NCI-H2196 (cell line): ENCODE measurements around the gene IQCE.
"Not testable (repeated sequence)": the region's sequence is repeated elsewhere in the genome, so short reads cannot be mapped to it uniquely, and the experiment has no call there.

ENCODE experiments used
- DNase-seq: peaks from one replicate; lab custom pipeline; 2025; ENCODE audit not compliant: unreplicated experiment; lab: John Stamatoyannopoulos, UW

The IQCE gene

GRCh38 chr7:2532199-2532772 lies 26.5 kb upstream of the IQCE start:
- DNase-seq = not testable (repeated sequence)

GRCh38 chr7:2532816-2533215 lies 26.0 kb upstream of the IQCE start:
- DNase-seq = not testable (repeated sequence)

- DNase-seq = not testable (repeated sequence)
These were observed 25.2 kb upstream of the IQCE start for GRCh38 chr7:2533566-2533965.

- not testable (repeated sequence) for DNase-seq
These were observed 24.6 kb upstream of the IQCE start for GRCh38 chr7:2534214-2534613.

GRCh38 chr7:2535872-2536627 lies 22.7 kb upstream of the IQCE start:
- DNase-seq = not testable (repeated sequence)

GRCh38 chr7:2537981-2538851 lies 20.6 kb upstream of the IQCE start:
- no peak for DNase-seq

GRCh38 chr7:2539031-2539911 lies 19.5 kb upstream of the IQCE start:
- no peak for DNase-seq

- no peak for DNase-seq
These were observed 18.6 kb upstream of the IQCE start for GRCh38 chr7:2540133-2540532.

GRCh38 chr7:2540641-2541051 lies 18.1 kb upstream of the IQCE start:
- DNase-seq = no peak

GRCh38 chr7:2541291-2542010 lies 17.3 kb upstream of the IQCE start:
- DNase-seq = no peak

- no peak for DNase-seq
These were observed 16.5 kb upstream of the IQCE start for GRCh38 chr7:2542011-2542915.

- DNase-seq = no peak
These were observed 15.6 kb upstream of the IQCE start for GRCh38 chr7:2542916-2543871.

- DNase-seq = no peak
These were observed 14.1 kb upstream of the IQCE start for GRCh38 chr7:2544541-2545188.

- DNase-seq = no peak
These were observed 12.9 kb upstream of the IQCE start for GRCh38 chr7:2545746-2546425.

- DNase-seq = no peak
These were observed 11.8 kb upstream of the IQCE start for GRCh38 chr7:2546776-2547586.

GRCh38 chr7:2551418-2551817 lies 7.4 kb upstream of the IQCE start:
- no peak for DNase-seq
